ENCODE data around the gene SRL.
"Not testable (repeated sequence)": the region's sequence is repeated elsewhere in the genome, so short reads cannot be mapped to it uniquely, and the experiment has no call there.

SRL gene

GRCh38 chr16:4239020-4239419 is 2.9 kb downstream of the SRL start:
- no peak overlapping the region for H3K4me3 ChIP-seq (ENCODE audit: low read length)
- DNase-seq (ENCODE audit: low read depth, low spot score): no peak

- H3K4me3 ChIP-seq (ENCODE audit: low read length): no peak overlapping the region
- DNase-seq (ENCODE audit: low read depth, low spot score): no peak
These were observed 8.4 kb downstream of the SRL start for GRCh38 chr16:4233431-4233830.

- H3K4me3 ChIP-seq (ENCODE audit: low read length): no peak overlapping the region
- DNase-seq (ENCODE audit: low read depth, low spot score): no peak
These were observed 9.1 kb downstream of the SRL start for GRCh38 chr16:4232541-4233386.

DNA sequence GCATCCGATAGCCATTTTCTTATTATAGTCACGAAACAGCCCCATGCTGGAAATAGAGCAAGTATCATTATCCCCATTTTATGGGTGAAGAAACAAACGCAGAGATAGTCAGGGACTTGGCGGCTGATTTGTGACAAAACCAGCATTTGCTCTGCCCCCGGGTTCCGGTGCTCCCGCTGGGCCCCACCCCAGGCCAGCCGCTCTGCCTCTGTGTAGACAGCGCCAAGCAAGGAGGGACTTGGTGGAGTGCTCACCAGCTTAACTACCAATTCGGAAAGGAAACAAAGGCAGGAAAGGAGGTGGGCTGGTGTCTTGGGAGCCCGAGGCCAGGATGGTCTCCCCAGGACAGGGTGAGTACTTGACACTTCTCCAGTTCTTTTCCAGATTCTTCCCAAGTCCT is 10.0 kb downstream of the SRL start:
- DNase-seq (ENCODE audit: low read depth, low spot score): no peak
- H3K4me3 ChIP-seq (ENCODE audit: low read length): no peak overlapping the region

DNA sequence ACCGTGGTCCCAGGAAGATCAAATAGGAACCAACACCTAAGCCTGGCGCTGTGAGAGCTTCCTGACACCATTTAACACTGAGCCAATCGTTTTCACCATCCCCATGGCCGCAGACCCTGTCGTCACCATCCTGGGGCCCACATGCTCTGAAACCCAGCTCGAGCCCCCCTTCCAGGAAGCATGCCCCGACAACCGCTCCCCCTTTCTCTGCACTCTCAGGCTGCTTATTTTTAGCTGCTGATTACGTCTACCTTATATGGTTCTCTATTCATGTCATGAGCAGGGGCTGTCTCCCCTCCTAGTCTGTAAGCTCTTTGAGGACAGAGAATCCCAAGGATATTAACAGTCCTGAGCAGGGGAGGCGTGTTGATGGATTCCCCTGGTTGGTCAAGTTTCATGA is 10.5 kb downstream of the SRL start:
- no peak for DNase-seq (ENCODE audit: low read depth, low spot score)

GRCh38 chr16:4227040-4227332 is 14.9 kb downstream of the SRL start:
- H3K4me3 ChIP-seq (ENCODE audit: low read length): no peak overlapping the region
- no peak for DNase-seq (ENCODE audit: low read depth, low spot score)

More for the DNA sequence above, 10.5 kb downstream of the SRL start:
- H3K4me3 ChIP-seq (ENCODE audit: low read length): no peak overlapping the region

GRCh38 chr16:4226251-4227039 is 15.4 kb downstream of the SRL start:
- H3K4me3 ChIP-seq (ENCODE audit: low read length): no peak overlapping the region
- no peak for DNase-seq (ENCODE audit: low read depth, low spot score)

- DNase-seq (ENCODE audit: low read depth, low spot score): no peak
- H3K4me3 ChIP-seq (ENCODE audit: low read length): no peak overlapping the region
These were observed 16.8 kb downstream of the SRL start for GRCh38 chr16:4225075-4225474.

- no peak overlapping the region for H3K4me3 ChIP-seq (ENCODE audit: low read length)
- DNase-seq (ENCODE audit: low read depth, low spot score): no peak
These were observed 21.5 kb downstream of the SRL start for GRCh38 chr16:4220358-4220757.

GRCh38 chr16:4218202-4218601 is 23.7 kb downstream of the SRL start:
- no peak overlapping the region for H3K4me3 ChIP-seq (ENCODE audit: low read length)
- no peak for DNase-seq (ENCODE audit: low read depth, low spot score)

- no peak overlapping the region for H3K4me3 ChIP-seq (ENCODE audit: low read length)
- no peak for DNase-seq (ENCODE audit: low read depth, low spot score)
These were observed 24.4 kb downstream of the SRL start for GRCh38 chr16:4217204-4218131.

GRCh38 chr16:4216596-4216995 is 25.3 kb downstream of the SRL start:
- no peak overlapping the region for H3K4me3 ChIP-seq (ENCODE audit: low read length)
- DNase-seq (ENCODE audit: low read depth, low spot score): no peak

DNA sequence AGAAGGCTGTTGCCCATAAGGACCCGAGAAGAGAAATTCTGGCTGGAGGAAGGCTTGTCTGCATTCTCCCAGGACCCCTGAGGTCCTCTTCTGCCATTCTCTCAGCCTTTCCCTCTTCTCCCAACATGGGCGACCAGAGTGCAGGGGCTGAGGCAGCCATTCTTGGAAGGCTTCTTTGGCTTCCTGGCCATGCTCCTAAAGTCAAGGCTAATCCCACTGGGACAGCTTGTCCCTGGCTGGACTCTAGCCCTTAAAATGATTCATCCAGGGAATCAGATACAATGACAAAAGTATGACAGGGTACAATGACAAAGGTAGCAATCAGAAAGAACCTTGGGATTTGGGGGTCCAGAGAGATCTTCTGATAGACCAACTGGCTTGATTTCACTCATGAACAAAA is 26.8 kb downstream of the SRL start:
- no peak for DNase-seq (ENCODE audit: low read depth, low spot score)
- no peak overlapping the region for H3K4me3 ChIP-seq (ENCODE audit: low read length)

- H3K4me3 ChIP-seq (ENCODE audit: low read length): no peak overlapping the region
- DNase-seq (ENCODE audit: low read depth, low spot score): no peak
These were observed 27.7 kb downstream of the SRL start for GRCh38 chr16:4214215-4214621.

GRCh38 chr16:4213737-4214136 is 28.1 kb downstream of the SRL start:
- no peak overlapping the region for H3K4me3 ChIP-seq (ENCODE audit: low read length)
- DNase-seq (ENCODE audit: low read depth, low spot score): no peak

DNA sequence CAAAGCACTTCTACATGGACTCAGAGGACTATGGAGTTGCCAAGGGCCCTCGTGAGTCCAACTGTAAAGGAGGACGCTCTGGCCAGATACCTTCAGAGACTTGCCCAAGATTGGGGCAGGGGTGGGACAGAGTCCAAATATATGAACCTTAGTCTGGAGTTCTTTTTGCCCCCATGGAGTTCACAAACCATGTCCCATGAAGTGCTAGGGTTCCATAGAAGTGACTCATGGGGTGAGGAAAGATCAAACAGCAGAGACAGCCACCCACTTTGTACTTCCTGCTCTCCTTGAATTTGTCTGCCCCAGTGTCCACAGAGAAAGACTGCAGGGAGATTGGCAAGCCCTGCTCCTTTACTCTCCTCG is 29.0 kb downstream of the SRL start:
- no peak for DNase-seq (ENCODE audit: low read depth, low spot score)
- H3K4me3 ChIP-seq (ENCODE audit: low read length): no peak overlapping the region

DNA sequence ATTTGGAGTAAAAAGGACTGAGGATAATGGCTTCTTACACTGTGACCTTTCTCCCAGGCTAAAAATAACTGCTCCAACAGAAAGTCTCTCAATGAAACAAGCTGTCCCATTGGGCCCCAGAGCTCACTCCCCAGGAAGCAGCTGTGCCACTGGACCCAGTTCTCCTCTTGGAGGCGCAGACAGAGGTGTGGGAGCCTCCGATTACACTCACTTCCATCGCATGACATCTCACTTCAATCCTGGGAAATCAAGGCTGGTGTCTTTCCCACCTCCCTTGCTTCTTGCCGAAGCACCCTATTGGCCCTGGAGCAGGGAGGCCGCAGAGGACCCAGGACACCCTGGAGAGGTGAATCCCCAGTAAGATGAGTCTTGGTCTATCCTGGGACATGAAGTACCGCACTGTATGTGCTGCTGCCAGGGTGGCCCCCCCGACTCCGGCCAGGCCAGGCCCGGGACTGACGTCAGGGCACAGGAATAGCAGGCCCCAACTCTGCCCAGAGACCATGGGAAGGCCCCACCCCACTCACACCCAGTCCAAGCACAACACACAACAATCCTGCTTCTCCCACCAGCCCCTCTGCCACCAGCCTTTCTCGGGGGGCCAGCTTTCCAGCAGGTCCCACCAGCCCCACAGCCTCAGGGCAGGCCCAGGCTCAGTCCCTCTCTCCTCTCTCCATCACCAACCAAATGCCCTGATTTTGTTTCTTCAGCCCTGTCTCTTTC is 29.5 kb downstream of the SRL start:
- no peak overlapping the region for H3K4me3 ChIP-seq (ENCODE audit: low read length)

GRCh38 chr16:4211445-4212210 is 30.3 kb downstream of the SRL start:
- not testable (repeated sequence) for H3K4me3 ChIP-seq (ENCODE audit: low read length)

More for the DNA sequence above, 29.5 kb downstream of the SRL start:
- DNase-seq (ENCODE audit: low read depth, low spot score): no peak

More at GRCh38 chr16:4211445-4212210, 30.3 kb downstream of the SRL start:
- not testable (repeated sequence) for DNase-seq (ENCODE audit: low read depth, low spot score)

Data from Jurkat, Clone E6-1 (cell line).